HG03575 (cell line): ENCODE data around the gene RNASET2.

Experiments
- ATAC-seq: cut with Tn5 transposase; IDR thresholded peaks from one replicate; pipeline ENCODE4 v1.9.1; 2021; ENCODE audit not compliant: unreplicated experiment, insufficient number of reproducible peaks, low FRiP score; ENCODE audit errors: extremely low read depth

RNASET2 gene

GRCh38 chr6:166879594-166879993, 76.8 kb downstream of the RNASET2 start:
- no peak for ATAC-seq
